Measurements from ENCODE around the gene LY6G6C. TPM values are rescaled to one million over a fixed set of nuclear protein-coding genes. Genes with fewer than 3 reads are reported as not detected.

The LY6G6C gene, protein sequence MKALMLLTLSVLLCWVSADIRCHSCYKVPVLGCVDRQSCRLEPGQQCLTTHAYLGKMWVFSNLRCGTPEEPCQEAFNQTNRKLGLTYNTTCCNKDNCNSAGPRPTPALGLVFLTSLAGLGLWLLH
- not detected for total RNA-seq

- Histone ChIP-seq H3K27me3 (ENCODE audit: control insufficient read depth in 3 of 3, insufficient read depth in 3 of 3, low read length in 3 of 3) (no peaks in the 10 kb centered on the region), H3K9ac (ENCODE audit: low read depth in 1 of 3, low read length in 3 of 3) (no peak within 1 kb of the TSS), H3K36me3 (ENCODE audit: control insufficient read depth in 3 of 3, insufficient read depth in 3 of 3, low read length in 3 of 3) (peaks cover 2 to 7% (median 6%) of the 10 kb centered on the region in 3 donors), H3K4me1 (ENCODE audit: control insufficient read depth in 3 of 3, insufficient read depth in 3 of 3, low read length in 3 of 3) (no peaks in the 10 kb centered on the region), H3K27ac (ENCODE audit: low read depth, low read length) (no peak within 1 kb of the TSS), H3K9me3 (ENCODE audit: control insufficient read depth in 3 of 3, low read length in 3 of 3) (no peaks in the 10 kb centered on the region), H3K4me3 (ENCODE audit: low read length in 3 of 3) (no peak within 1 kb of the TSS)
Observed at GRCh38 chr6:31721351-31722020, at the start of gene LY6G6C. Gene LY6G6C (minus strand): TSS chr6:31721746. CDS start chr6:31721679, 67 bp downstream.

DNA sequence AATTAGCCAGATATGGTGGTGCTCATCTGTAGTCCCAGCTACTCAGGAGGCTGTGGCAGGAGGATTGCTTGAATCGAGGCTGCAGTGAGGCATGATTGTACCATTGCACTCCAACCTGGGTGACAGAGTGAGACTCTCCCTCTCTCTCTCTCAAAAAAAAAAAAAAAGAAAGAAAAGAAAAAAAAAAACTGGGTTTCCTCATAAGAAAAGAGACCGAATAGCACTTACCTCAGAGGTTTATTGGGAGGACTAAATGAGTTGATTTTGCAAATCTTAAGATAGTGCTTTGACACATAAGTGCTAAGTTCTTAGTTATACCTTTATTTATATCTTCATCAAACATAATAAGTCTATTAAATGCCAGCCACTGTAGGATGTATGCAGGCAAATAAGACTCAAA lies 49.3 kb upstream of the LY6G6C start:
- H3K27me3 ChIP-seq (ENCODE audit: control insufficient read depth in 3 of 3, insufficient read depth in 3 of 3, low read length in 3 of 3) = no peaks in the 10 kb centered on the region
- H3K27ac ChIP-seq (ENCODE audit: low read depth, low read length) = no peak overlapping the region
- H3K36me3 ChIP-seq (ENCODE audit: control insufficient read depth in 3 of 3, insufficient read depth in 3 of 3, low read length in 3 of 3) = peaks cover 12 to 17% (median 14%) of the 10 kb centered on the region in 3 donors
- no peak overlapping the region for H3K4me3 ChIP-seq (ENCODE audit: low read length in 3 of 3)
- no peak overlapping the region for H3K9ac ChIP-seq (ENCODE audit: low read depth in 1 of 3, low read length in 3 of 3)
- H3K9me3 ChIP-seq (ENCODE audit: control insufficient read depth in 3 of 3, low read length in 3 of 3) = no peaks in the 10 kb centered on the region
- H3K4me1 ChIP-seq (ENCODE audit: control insufficient read depth in 3 of 3, insufficient read depth in 3 of 3, low read length in 3 of 3) = peaks cover 2 to 13% (median 13%) of the 10 kb centered on the region in 3 donors

GRCh38 chr6:31769684-31770371 lies 48.3 kb upstream of the LY6G6C start:
- Histone ChIP-seq H3K9ac (ENCODE audit: low read depth in 1 of 3, low read length in 3 of 3) (no peak overlapping the region), H3K4me3 (ENCODE audit: low read length in 3 of 3) (no peak overlapping the region), H3K4me1 (ENCODE audit: control insufficient read depth in 3 of 3, insufficient read depth in 3 of 3, low read length in 3 of 3) (peaks cover 2 to 9% (median 8%) of the 10 kb centered on the region in 3 donors), H3K36me3 (ENCODE audit: control insufficient read depth in 3 of 3, insufficient read depth in 3 of 3, low read length in 3 of 3) (peaks cover 12 to 17% (median 16%) of the 10 kb centered on the region in 3 donors), H3K27ac (ENCODE audit: low read depth, low read length) (no peak overlapping the region), H3K27me3 (ENCODE audit: control insufficient read depth in 3 of 3, insufficient read depth in 3 of 3, low read length in 3 of 3) (no peaks in the 10 kb centered on the region), H3K9me3 (ENCODE audit: control insufficient read depth in 3 of 3, low read length in 3 of 3) (no peaks in the 10 kb centered on the region)

DNA sequence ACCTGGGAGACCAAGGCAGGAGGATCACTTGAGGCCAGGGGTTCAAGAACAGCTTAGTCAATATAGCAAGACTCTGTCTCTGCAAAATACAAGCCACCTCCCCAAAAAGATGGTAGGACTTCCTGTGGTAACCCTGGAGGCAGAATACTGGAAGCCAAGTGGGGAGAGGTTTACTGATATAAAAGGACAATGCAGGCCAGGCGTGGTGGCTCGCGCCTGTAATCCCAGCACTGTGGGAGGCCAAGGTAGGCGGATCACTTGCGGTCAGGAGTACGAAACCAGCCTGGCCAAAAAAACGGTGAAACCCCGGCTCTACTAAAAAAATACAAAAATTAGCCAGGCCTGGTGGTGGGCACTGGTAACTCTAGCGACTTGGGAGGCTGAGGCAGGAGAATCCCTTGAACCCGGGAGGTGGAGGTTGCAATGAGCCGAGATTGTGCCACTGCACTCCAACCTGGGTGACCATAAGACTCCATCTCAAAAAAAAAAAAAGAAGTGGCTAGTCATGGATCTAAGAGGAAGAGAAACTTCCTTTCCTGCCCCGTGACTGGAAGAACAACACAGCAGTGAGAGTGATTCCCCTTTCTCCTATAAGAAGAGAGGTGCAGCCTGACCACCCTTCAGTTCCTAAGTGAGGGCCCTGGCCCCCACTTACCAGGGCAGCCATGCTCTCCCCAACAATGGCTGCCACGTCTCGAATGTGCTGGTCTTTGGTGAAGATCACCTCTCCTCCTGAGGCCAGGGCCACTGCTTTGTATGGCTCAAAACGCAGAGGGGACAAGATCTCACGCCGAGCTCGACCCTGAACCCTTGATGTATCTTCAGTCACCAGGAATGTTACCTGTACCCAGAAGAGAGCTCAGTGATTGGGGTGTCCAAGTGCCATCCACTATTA lies 47.1 kb upstream of the LY6G6C start:
- H3K4me1 ChIP-seq (ENCODE audit: control insufficient read depth in 3 of 3, insufficient read depth in 3 of 3, low read length in 3 of 3) = peaks cover 2 to 9% (median 8%) of the 10 kb centered on the region in 3 donors
- no peak overlapping the region for H3K4me3 ChIP-seq (ENCODE audit: low read length in 3 of 3)
- no peaks in the 10 kb centered on the region for H3K9me3 ChIP-seq (ENCODE audit: control insufficient read depth in 3 of 3, low read length in 3 of 3)
- H3K27me3 ChIP-seq (ENCODE audit: control insufficient read depth in 3 of 3, insufficient read depth in 3 of 3, low read length in 3 of 3) = no peaks in the 10 kb centered on the region
- peaks cover 12 to 17% (median 16%) of the 10 kb centered on the region in 3 donors for H3K36me3 ChIP-seq (ENCODE audit: control insufficient read depth in 3 of 3, insufficient read depth in 3 of 3, low read length in 3 of 3)
- no peak overlapping the region for H3K27ac ChIP-seq (ENCODE audit: low read depth, low read length)
- no peak overlapping the region for H3K9ac ChIP-seq (ENCODE audit: low read depth in 1 of 3, low read length in 3 of 3)

DNA sequence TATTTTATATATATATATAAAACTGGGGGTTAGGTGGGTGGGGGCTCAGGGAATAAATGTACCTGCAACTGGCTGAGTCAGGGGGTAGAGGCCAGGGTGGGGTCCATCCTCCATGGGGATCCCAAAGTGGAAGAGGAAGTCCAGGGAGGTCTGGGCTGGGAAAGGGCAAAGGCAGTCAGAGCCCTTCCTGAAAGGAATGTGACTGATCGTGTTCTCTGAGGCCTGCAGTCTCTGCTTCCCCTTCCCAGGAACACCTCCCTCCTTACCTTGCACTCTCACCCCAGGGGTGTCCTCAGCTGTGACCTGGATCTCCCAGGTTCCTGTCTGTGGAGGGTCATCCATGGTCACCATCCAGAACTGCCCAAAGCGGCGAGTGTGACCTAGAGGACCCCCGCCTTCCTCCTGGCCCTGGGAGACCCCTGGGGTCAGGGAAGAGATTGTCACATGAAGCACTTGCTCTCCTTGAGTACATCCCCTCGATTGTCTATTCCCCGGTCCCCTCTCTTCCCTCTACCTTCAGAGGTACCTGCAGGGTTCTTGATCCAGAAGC lies 45.6 kb upstream of the LY6G6C start:
- H3K36me3 ChIP-seq (ENCODE audit: control insufficient read depth in 3 of 3, insufficient read depth in 3 of 3, low read length in 3 of 3) = peaks cover 12 to 17% (median 16%) of the 10 kb centered on the region in 3 donors
- no peak overlapping the region for H3K27ac ChIP-seq (ENCODE audit: low read depth, low read length)
- H3K4me1 ChIP-seq (ENCODE audit: control insufficient read depth in 3 of 3, insufficient read depth in 3 of 3, low read length in 3 of 3) = peaks cover 0 to 6% (median 2%) of the 10 kb centered on the region in 3 donors

GRCh38 chr6:31765910-31766794 lies 44.6 kb upstream of the LY6G6C start:
- no peaks in the 10 kb centered on the region for H3K9me3 ChIP-seq (ENCODE audit: control insufficient read depth in 3 of 3, low read length in 3 of 3)
- no peak overlapping the region for H3K27ac ChIP-seq (ENCODE audit: low read depth, low read length)
- H3K4me1 ChIP-seq (ENCODE audit: control insufficient read depth in 3 of 3, insufficient read depth in 3 of 3, low read length in 3 of 3) = peaks cover 0 to 6% (median 2%) of the 10 kb centered on the region in 3 donors
- peak overlapping the region in 2 of 3 donors; percentile 9 to 52 for H3K4me3 ChIP-seq (ENCODE audit: low read length in 3 of 3)
- H3K27me3 ChIP-seq (ENCODE audit: control insufficient read depth in 3 of 3, insufficient read depth in 3 of 3, low read length in 3 of 3) = no peaks in the 10 kb centered on the region
- H3K9ac ChIP-seq (ENCODE audit: low read depth in 1 of 3, low read length in 3 of 3) = peak overlapping the region in 2 of 3 donors; percentile 33
- H3K36me3 ChIP-seq (ENCODE audit: control insufficient read depth in 3 of 3, insufficient read depth in 3 of 3, low read length in 3 of 3) = peaks cover 12 to 17% (median 16%) of the 10 kb centered on the region in 3 donors

More for the DNA sequence above, 45.6 kb upstream of the LY6G6C start:
- Histone ChIP-seq H3K9me3 (ENCODE audit: control insufficient read depth in 3 of 3, low read length in 3 of 3) (no peaks in the 10 kb centered on the region), H3K27me3 (ENCODE audit: control insufficient read depth in 3 of 3, insufficient read depth in 3 of 3, low read length in 3 of 3) (no peaks in the 10 kb centered on the region), H3K9ac (ENCODE audit: low read depth in 1 of 3, low read length in 3 of 3) (no peak overlapping the region), H3K4me3 (ENCODE audit: low read length in 3 of 3) (no peak overlapping the region)

DNA sequence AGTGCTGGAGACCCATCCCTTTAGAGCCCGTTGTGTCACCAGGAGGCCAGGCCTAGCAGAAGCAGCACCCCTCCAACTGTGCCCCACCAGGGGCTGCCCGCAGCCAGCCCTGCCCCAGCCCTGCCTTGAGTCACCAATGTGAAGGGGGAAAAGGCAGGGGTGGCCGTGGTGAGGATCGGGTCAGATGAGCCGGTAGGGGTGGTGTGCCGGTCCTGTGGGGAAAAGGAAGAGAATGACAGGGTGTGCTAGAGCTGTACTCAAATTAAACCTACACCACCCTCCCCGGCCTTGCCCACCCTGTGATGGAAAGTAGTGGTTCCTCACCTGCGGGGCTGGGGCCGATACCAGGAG lies 44.0 kb upstream of the LY6G6C start:
- Histone ChIP-seq H3K27ac (ENCODE audit: low read depth, low read length) (no peak overlapping the region), H3K4me1 (ENCODE audit: control insufficient read depth in 3 of 3, insufficient read depth in 3 of 3, low read length in 3 of 3) (peaks cover 0 to 6% (median 2%) of the 10 kb centered on the region in 3 donors), H3K36me3 (ENCODE audit: control insufficient read depth in 3 of 3, insufficient read depth in 3 of 3, low read length in 3 of 3) (peaks cover 12 to 17% (median 16%) of the 10 kb centered on the region in 3 donors), H3K9ac (ENCODE audit: low read depth in 1 of 3, low read length in 3 of 3) (no peak overlapping the region), H3K27me3 (ENCODE audit: control insufficient read depth in 3 of 3, insufficient read depth in 3 of 3, low read length in 3 of 3) (no peaks in the 10 kb centered on the region), H3K9me3 (ENCODE audit: control insufficient read depth in 3 of 3, low read length in 3 of 3) (no peaks in the 10 kb centered on the region), H3K4me3 (ENCODE audit: low read length in 3 of 3) (no peak overlapping the region)

DNA sequence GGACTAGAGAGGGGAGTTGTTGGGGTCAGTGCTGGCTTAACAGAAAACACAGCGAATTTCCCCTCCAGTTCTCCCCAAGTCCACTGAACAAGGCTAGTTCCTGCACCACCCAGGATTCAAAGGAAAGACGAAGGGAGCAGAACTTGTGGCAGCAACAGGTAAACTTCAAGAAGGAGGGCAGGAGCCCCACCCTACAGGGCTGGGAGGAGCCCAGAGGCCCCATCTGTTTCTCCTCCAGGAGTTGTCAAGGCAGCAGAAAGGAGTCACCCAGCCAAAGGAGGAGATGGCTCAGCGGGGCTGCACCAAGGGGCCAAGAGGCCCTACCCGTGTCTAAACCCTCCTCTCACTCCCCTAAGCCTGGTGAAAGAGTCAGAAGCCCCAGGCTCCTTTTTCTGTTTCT lies 42.7 kb upstream of the LY6G6C start:
- Histone ChIP-seq H3K9ac (ENCODE audit: low read depth in 1 of 3, low read length in 3 of 3) (no peak overlapping the region), H3K27me3 (ENCODE audit: control insufficient read depth in 3 of 3, insufficient read depth in 3 of 3, low read length in 3 of 3) (no peaks in the 10 kb centered on the region), H3K9me3 (ENCODE audit: control insufficient read depth in 3 of 3, low read length in 3 of 3) (no peaks in the 10 kb centered on the region), H3K4me3 (ENCODE audit: low read length in 3 of 3) (no peak overlapping the region), H3K27ac (ENCODE audit: low read depth, low read length) (no peak overlapping the region), H3K36me3 (ENCODE audit: control insufficient read depth in 3 of 3, insufficient read depth in 3 of 3, low read length in 3 of 3) (peaks cover 13 to 19% (median 16%) of the 10 kb centered on the region in 3 donors), H3K4me1 (ENCODE audit: control insufficient read depth in 3 of 3, insufficient read depth in 3 of 3, low read length in 3 of 3) (peaks cover 0 to 2% (median 2%) of the 10 kb centered on the region in 3 donors)

GRCh38 chr6:31763619-31763940 lies 42.0 kb upstream of the LY6G6C start:
- Histone ChIP-seq H3K36me3 (ENCODE audit: control insufficient read depth in 3 of 3, insufficient read depth in 3 of 3, low read length in 3 of 3) (peaks cover 9 to 19% (median 16%) of the 10 kb centered on the region in 3 donors), H3K4me1 (ENCODE audit: control insufficient read depth in 3 of 3, insufficient read depth in 3 of 3, low read length in 3 of 3) (peaks cover 0 to 2% (median 2%) of the 10 kb centered on the region in 3 donors), H3K27ac (ENCODE audit: low read depth, low read length) (no peak overlapping the region)

More at GRCh38 chr6:31763619-31763940, 42.0 kb upstream of the LY6G6C start:
- Histone ChIP-seq H3K9me3 (ENCODE audit: control insufficient read depth in 3 of 3, low read length in 3 of 3) (no peaks in the 10 kb centered on the region), H3K4me3 (ENCODE audit: low read length in 3 of 3) (no peak overlapping the region), H3K27me3 (ENCODE audit: control insufficient read depth in 3 of 3, insufficient read depth in 3 of 3, low read length in 3 of 3) (no peaks in the 10 kb centered on the region), H3K9ac (ENCODE audit: low read depth in 1 of 3, low read length in 3 of 3) (no peak overlapping the region)

Measured in skeletal muscle tissue (tissue), 4 donors.